ENCODE data around the gene C1QTNF5. TPM values are rescaled to one million over a fixed set of nuclear protein-coding genes. Genes with fewer than 3 reads are reported as not detected.

Gene C1QTNF5
- total RNA-seq, 2 experiments from 2014 or later, result not detected

DNA sequence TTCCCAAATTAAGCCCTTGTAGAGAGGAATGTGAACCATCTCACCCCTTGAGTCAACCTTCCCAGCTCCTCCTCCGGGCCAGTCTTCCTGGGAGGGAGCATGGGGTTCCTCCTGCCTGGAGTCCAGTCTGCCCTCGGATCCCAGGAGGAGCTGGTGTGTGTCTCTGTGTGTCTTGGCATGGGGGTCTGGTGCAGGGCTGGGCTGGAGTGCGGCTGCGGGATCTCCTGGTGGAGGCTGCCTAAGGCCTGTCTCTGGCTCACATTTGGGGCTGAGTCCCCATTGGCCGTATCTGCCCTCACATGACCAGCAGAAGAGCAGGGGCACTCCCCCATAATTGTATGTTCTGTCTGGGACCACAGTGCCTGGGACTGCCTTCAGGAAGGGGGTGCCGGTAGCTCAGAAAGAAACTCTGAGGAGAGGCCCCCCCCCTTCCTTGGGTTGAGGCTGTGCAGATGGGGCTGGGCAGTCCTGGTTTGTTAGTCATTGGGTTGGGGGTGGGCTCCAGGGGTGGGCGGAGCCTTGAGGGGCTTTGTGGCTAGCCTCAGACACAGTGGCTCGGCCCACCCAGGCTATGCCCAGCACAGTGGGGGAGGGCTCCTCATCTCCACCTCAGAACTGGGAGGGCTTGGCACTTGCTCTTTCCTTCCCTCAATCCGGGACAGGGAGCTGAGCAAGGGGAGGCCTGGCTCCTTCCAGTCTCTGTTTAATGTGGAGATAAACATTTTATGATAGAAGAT is 2.9 kb downstream of the C1QTNF5 start:
- no peak for ATAC-seq
- Mint-ChIP-seq H3K4me1 (ENCODE audit: low read depth) (peaks cover 51% of the 10 kb centered on the region), H3K36me3 (ENCODE audit: low read depth) (peaks cover 24% of the 10 kb centered on the region), H3K4me3 (no peak overlapping the region), H3K27me3 (peaks cover 24% of the 10 kb centered on the region), H3K9me3 (no peaks in the 10 kb centered on the region), H3K27ac (no peak overlapping the region)
- TF ChIP-seq, protein P1, sequence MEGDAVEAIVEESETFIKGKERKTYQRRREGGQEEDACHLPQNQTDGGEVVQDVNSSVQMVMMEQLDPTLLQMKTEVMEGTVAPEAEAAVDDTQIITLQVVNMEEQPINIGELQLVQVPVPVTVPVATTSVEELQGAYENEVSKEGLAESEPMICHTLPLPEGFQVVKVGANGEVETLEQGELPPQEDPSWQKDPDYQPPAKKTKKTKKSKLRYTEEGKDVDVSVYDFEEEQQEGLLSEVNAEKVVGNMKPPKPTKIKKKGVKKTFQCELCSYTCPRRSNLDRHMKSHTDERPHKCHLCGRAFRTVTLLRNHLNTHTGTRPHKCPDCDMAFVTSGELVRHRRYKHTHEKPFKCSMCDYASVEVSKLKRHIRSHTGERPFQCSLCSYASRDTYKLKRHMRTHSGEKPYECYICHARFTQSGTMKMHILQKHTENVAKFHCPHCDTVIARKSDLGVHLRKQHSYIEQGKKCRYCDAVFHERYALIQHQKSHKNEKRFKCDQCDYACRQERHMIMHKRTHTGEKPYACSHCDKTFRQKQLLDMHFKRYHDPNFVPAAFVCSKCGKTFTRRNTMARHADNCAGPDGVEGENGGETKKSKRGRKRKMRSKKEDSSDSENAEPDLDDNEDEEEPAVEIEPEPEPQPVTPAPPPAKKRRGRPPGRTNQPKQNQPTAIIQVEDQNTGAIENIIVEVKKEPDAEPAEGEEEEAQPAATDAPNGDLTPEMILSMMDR (IDR thresholded peaks at IDR 0.05), result no peak
- intact Hi-C loops (cut with micrococcal nuclease), result no loop called here
- CTCF ChIA-PET, result interaction anchor here (0.7 to 10.9 kb wide), 33 partner anchors 10 to 368 kb away, joined by 3 to 201 read pairs (median 5); partner anchors contain the start of genes CBL, MCAM, MFRP and USP2
- no peak for DNase-seq
- POLR2A ChIA-PET, result interaction anchor here (0.6 to 2.1 kb wide), 9 partner anchors 11 to 270 kb away, joined by 3 to 9 read pairs (median 3); partner anchors contain the start of genes NLRX1 and VPS11

DNA sequence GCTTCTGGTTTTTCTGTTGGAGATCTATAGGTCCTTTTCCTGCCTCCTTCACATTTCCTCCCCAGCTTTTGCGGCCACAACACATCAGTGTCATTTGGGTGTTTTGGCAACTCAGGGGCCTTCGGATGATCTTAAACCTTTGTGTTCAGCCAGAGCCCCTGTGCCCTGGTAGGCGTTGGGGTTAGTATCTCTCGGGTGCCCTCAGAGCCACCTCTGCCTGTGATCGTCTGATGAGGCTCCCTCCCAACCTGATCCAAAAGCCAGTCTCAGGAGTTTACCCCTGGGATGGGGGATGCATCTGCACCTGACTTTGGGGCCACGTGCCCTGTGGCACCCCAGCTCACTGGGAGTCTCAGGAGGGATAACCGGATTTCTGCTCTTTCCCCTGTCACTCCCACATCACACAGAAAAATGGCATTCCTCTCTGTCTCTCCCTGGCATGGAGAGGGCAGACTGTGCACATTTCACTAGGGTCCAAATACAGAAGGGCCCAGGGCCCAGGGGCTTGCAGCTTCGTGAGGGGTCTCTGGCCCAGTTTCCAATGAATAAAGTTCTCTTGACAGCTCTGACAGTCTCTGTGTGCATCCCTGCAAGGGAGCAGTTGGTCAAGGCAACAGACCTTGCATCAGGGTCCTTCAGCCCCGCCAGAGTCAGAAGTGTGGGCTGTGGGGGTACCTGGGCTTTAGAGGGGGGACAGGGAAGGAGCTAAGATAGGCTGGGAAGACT is 3.8 kb downstream of the C1QTNF5 start:
- POLR2A ChIA-PET, result interaction anchor here (0.9 to 2.1 kb wide), 6 partner anchors 12 to 269 kb away, joined by 3 to 9 read pairs (median 4); partner anchors contain the start of genes NLRX1 and VPS11
- TF ChIP-seq, protein P1 (IDR thresholded peaks at IDR 0.05), result no peak
- Mint-ChIP-seq H3K4me1 (ENCODE audit: low read depth) (peaks cover 53% of the 10 kb centered on the region), H3K9me3 (no peaks in the 10 kb centered on the region), H3K4me3 (no peak overlapping the region), H3K27ac (no peak overlapping the region), H3K27me3 (peaks cover 20% of the 10 kb centered on the region), H3K36me3 (ENCODE audit: low read depth) (peaks cover 24% of the 10 kb centered on the region)
- DNase-seq (no peak), ATAC-seq (no peak)
- CTCF ChIA-PET, result interaction anchor here (0.8 to 10.9 kb wide), 15 partner anchors 11 to 269 kb away, joined by 3 to 201 read pairs (median 17); partner anchors contain the start of genes CBL, MFRP, USP2 and VPS11
- intact Hi-C loops (cut with micrococcal nuclease), result no loop called here

- H3K4me1 Mint-ChIP-seq (ENCODE audit: low read depth), result peaks cover 48% of the 10 kb centered on the region
Observed at GRCh38 chr11:119335655-119336543, 4.8 kb downstream of the C1QTNF5 start.

DNA sequence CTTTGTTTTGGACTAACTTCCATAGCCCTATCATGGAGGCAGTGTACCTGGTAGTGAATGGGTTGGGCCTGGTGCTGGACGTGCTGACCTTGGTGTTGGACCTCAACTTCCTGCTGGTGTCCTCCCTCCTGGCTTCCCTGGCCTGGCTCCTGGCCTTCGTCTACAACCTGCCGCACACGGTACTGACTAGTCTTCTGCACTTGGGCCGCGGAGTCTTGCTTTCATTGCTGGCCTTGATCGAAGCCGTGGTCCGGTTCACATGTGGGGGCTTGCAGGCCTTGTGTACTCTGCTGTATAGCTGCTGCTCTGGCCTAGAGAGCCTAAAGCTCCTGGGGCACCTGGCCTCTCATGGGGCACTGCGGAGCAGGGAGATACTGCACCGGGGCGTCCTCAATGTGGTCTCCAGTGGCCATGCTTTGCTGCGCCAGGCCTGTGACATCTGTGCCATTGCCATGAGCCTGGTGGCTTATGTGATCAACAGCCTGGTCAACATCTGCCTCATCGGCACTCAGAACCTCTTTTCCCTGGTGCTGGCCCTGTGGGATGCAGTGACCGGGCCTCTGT is 5.5 kb downstream of the C1QTNF5 start:
- ChIA-PET POLR2A (interaction anchor here (0.8 to 3.1 kb wide), 5 partner anchors 12 to 17 kb away, joined by 3 to 11 read pairs (median 6); partner anchors contain the start of gene MCAM), CTCF (interaction anchor here (0.7 to 10.9 kb wide), 4 partner anchors 12 to 166 kb away, joined by 3 to 201 read pairs (median 10); no protein-coding TSS in a partner anchor)
- Mint-ChIP-seq H3K9me3 (no peaks in the 10 kb centered on the region), H3K27ac (peak overlapping the region; percentile 99), H3K27me3 (peaks cover 10% of the 10 kb centered on the region), H3K36me3 (ENCODE audit: low read depth) (peaks cover 24% of the 10 kb centered on the region), H3K4me3 (peak overlapping the region; percentile 98), H3K4me1 (ENCODE audit: low read depth) (peaks cover 46% of the 10 kb centered on the region)
- TF ChIP-seq, protein P1 (IDR thresholded peaks at IDR 0.05), result no peak
- DNase-seq (no peak), ATAC-seq (no peak)
- intact Hi-C loops (cut with micrococcal nuclease), result no loop called here

More at GRCh38 chr11:119335655-119336543, 4.8 kb downstream of the C1QTNF5 start:
- peak overlapping the region; percentile 98 for H3K4me3 Mint-ChIP-seq
- no peak for ATAC-seq
- DNase-seq, result no peak
- CTCF ChIA-PET, result interaction anchor here (0.7 to 10.9 kb wide), 6 partner anchors 13 to 268 kb away, joined by 3 to 201 read pairs (median 3); partner anchors contain the start of gene VPS11
- intact Hi-C loops (cut with micrococcal nuclease), result no loop called here
- H3K27me3 Mint-ChIP-seq, result peaks cover 13% of the 10 kb centered on the region
- peaks cover 24% of the 10 kb centered on the region for H3K36me3 Mint-ChIP-seq (ENCODE audit: low read depth)
- H3K9me3 Mint-ChIP-seq, result no peaks in the 10 kb centered on the region
- TF ChIP-seq, protein P1 (IDR thresholded peaks at IDR 0.05), result no peak
- POLR2A ChIA-PET, result interaction anchor here (1.4 to 3.1 kb wide), 2 partner anchors 14 kb away, joined by 6 to 11 read pairs; no protein-coding TSS in a partner anchor
- H3K27ac Mint-ChIP-seq, result peak overlapping the region; percentile 99

All from activated CD8-positive, alpha-beta T cell treated with anti-CD3 and anti-CD28 coated beads for 36 hours (primary cell).